Ectodermal cell (in vitro differentiated cells): ENCODE data around the gene ZNF827.
"Not testable (repeated sequence)": the region's sequence is repeated elsewhere in the genome, so short reads cannot be mapped to it uniquely, and the experiment has no call there.

Experiments
- H3K27ac ChIP-seq: 2 replicates; pipeline ENCODE4 v1.7.0; 2013; ENCODE audit warnings: mild to moderate bottlenecking, low read depth, low read length; ENCODE audit not compliant: insufficient read depth, poor library complexity, severe bottlenecking
- H3K27me3 ChIP-seq: 2 replicates; pipeline ENCODE4 v1.7.0; 2013; ENCODE audit warnings: mild to moderate bottlenecking, low read length; ENCODE audit not compliant: insufficient read depth, control insufficient read depth, poor library complexity, severe bottlenecking
- H3K36me3 ChIP-seq: one replicate; pipeline ENCODE4 v1.7.0; 2013; ENCODE audit warnings: low read length; ENCODE audit not compliant: control insufficient read depth, insufficient read depth
- H3K4me1 ChIP-seq: one replicate; pipeline ENCODE4 v1.7.0; 2013; ENCODE audit warnings: low read length; ENCODE audit not compliant: control insufficient read depth, insufficient read depth
- H3K4me3 ChIP-seq: 2 replicates; pipeline ENCODE4 v1.7.0; 2013; ENCODE audit warnings: low read depth, low read length, control low read depth; ENCODE audit not compliant: insufficient read depth
- H3K9me3 ChIP-seq: 2 replicates; pipeline ENCODE4 v1.7.0; 2013; ENCODE audit warnings: mild to moderate bottlenecking, low read length, moderate library complexity; ENCODE audit not compliant: control insufficient read depth
- WGBS, 2 experiments: methylation state at CpG; one replicate each; pipeline ENCODE4 v1.1.7; 2013; ENCODE audit warnings: missing lambda C conversion rate in 2 of 2; 5-methylcytosine and 5-hydroxymethylcytosine counted together

The ZNF827 gene

DNA sequence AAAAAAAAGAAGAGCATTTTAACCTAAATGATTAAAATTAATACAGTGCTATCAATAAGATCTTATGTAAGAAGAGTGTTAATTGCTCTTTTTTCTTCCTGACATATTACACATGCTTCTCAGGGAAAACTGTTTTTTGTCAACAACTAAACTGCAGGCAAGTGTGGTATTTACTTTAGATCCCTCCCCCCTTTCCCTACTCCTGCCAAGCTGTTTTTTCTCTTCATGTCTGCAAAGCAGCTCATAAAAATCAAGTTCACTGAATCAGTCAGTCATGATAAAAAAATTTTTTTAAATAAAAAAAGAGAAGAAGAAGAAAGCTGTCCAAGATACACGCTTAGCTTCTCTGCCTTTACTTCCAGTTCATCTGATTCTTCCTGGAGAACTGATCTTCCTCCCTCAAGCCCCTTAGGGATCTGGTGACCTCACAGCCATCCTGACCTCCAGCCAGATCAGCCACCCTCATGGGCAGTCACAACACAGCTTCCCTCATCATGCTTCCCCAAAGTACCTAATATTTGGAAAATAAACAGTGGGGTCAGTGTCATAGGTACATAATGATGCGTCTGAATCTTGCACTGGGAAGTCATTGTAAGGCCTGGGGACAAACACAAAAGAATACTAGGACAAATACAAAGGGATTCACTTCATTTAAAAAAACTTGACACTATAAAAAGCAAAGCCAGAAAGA lies 87.0 kb downstream of the ZNF827 start:
- Histone ChIP-seq H3K36me3 (no peaks in the 10 kb centered on the region), H3K27ac (no peak overlapping the region), H3K4me3 (no peak overlapping the region), H3K27me3 (no peaks in the 10 kb centered on the region), H3K9me3 (no peaks in the 10 kb centered on the region), H3K4me1 (no peaks in the 10 kb centered on the region)
- WGBS, 2 experiments = 86 to 94% methylated on average over 2 of the region's 2 CpGs

DNA sequence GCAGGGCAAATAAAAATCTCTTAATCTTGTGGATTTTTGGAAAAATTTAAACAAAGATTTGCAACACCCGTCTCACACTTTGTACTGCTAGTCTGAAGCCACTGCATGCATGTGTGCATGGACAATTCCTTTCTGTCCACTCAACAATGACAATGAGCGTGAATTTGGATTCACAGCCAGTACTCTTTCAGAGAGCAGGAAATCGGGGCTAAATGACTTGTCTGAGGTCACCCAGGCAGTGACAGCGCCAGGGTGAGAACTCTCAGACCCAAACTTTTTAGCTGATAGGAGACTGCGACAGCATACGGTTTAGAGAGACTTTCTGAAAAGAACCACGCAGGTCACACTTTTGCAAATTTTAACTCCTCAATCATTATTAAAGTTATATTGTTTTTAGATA lies 90.9 kb downstream of the ZNF827 start:
- Histone ChIP-seq H3K4me1 (no peaks in the 10 kb centered on the region), H3K4me3 (no peak overlapping the region), H3K27me3 (no peaks in the 10 kb centered on the region), H3K9me3 (no peaks in the 10 kb centered on the region), H3K27ac (no peak overlapping the region), H3K36me3 (no peaks in the 10 kb centered on the region)
- 93 to 95% methylated on average over 6 to 7 of the region's 7 CpGs for WGBS, 2 experiments

DNA sequence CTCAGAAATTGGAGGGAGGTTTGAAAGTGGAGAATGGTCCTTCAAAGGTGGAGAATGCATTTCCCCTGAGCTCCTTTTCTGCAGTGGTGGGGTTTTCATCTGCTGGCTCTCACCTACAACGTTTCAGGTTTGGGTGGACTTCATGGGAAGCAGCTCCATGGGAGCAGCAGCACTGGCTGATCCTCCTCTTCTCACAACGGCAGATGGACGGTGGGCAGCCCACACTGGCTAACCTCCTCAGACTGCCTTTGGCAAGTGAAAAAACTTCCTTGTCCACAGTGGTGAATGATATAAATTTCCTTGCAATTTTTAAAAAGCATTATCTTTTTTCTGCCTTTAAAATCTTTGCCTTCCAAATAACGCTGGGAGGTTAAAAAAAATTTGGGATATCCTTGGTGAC lies 93.5 kb downstream of the ZNF827 start:
- Histone ChIP-seq H3K36me3 (no peaks in the 10 kb centered on the region), H3K27me3 (no peaks in the 10 kb centered on the region), H3K9me3 (no peaks in the 10 kb centered on the region), H3K4me3 (no peak overlapping the region), H3K27ac (no peak overlapping the region), H3K4me1 (no peaks in the 10 kb centered on the region)
- 94 to 96% methylated on average over 3 to 4 of the region's 4 CpGs for WGBS, 2 experiments

DNA sequence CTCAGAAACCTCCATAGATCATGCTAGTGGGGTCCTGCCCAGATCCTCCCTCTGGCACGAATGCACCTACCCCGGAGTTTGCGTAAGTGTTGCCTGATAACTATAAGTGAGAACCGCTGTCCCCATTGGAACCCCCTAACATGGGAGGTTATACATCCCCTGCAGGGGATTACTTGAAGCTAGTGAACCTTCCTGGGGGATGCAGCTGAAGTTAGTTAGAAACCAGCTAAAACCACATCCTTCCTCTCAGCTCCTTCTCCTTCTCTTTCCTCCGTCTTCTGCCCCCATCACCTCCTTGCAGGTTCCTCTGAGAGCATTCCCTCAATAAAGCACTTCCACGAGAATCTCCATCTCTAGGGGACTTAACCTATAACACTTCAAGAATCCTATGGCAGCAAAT lies 95.0 kb downstream of the ZNF827 start:
- H3K27me3 ChIP-seq = no peaks in the 10 kb centered on the region
- no peaks in the 10 kb centered on the region for H3K36me3 ChIP-seq
- no peaks in the 10 kb centered on the region for H3K4me1 ChIP-seq
- no peak overlapping the region for H3K4me3 ChIP-seq
- WGBS, 2 experiments = 95% methylated on average over 6 of the region's 6 CpGs
- H3K9me3 ChIP-seq = no peaks in the 10 kb centered on the region
- H3K27ac ChIP-seq = no peak overlapping the region

DNA sequence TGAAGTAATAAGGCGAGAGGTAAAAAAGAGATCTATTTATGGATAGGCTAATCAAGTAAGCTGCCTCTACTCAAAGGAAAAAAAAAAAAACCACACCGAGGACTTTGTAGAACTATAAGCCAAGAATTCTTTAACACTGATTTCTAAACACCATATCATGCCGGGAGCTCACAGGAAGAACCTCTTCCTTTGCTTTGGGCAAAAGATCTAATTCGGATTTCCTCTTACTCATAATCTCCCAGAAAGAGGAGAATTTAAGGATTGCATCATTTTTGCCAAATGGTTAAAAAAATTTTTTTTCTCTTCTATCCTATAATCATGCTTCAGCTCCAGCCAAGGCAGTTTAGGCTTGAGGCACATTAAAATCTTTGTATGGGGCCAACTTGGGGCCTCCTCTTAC lies 95.5 kb downstream of the ZNF827 start:
- Histone ChIP-seq H3K4me3 (no peak overlapping the region), H3K36me3 (no peaks in the 10 kb centered on the region), H3K4me1 (no peaks in the 10 kb centered on the region), H3K27ac (no peak overlapping the region), H3K27me3 (no peaks in the 10 kb centered on the region), H3K9me3 (no peaks in the 10 kb centered on the region)
- 91 to 98% methylated on average over 2 to 4 of the region's 4 CpGs for WGBS, 2 experiments

DNA sequence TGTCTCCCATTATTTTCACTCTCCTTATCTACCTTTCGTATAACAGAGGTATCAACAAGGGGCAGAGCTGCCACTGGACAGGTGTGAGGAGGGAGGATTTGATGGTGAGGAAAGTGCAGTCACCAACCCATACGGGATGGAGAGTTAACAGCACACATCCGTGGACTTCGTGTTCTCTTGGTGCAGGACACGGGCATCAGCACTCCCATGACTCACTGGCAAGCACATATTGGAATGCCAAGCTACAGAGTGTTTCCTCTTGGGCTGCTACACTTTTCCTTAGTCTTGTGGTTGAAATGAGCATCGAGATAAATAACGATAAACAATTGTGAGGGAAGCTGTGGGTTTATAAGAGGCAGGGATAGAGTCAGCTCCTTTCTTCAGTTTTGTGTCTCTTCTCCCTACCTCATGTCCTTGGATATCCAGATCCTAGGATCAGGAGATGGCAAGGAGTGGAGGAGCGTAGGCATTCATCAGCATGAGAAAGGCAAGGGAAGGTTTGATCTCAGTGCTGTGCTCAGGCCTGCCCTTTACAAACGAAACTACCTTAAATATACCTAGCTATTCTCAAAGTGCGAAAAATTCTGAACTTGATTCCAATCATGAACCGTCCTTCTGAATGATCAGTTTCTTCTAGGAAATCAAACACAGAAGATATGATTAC lies 96.3 kb downstream of the ZNF827 start:
- H3K27ac ChIP-seq = no peak overlapping the region
- no peaks in the 10 kb centered on the region for H3K9me3 ChIP-seq
- no peaks in the 10 kb centered on the region for H3K27me3 ChIP-seq
- H3K4me1 ChIP-seq = no peaks in the 10 kb centered on the region
- H3K4me3 ChIP-seq = no peak overlapping the region
- WGBS, 2 experiments = 91% methylated on average over 11 of the region's 11 CpGs
- H3K36me3 ChIP-seq = no peaks in the 10 kb centered on the region

DNA sequence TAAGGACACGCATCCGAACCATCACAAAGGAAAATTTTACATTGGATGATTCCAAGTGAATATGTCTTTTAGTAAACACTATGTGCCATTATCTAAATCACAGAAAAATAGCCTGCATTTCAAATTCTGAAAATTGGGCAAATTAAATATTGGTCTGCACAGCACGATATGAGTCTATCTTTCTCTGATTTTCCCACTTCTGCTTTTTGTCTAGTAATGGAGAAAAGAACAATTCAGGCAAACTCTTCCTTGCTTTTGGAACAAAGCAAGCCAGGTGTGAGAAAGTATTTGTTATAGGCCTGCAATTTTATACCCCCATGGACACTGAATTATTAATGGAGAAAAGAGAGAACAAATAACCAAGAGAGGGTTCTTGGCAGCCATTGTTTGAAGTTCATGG lies 97.8 kb downstream of the ZNF827 start:
- Histone ChIP-seq H3K4me3 (no peak overlapping the region), H3K9me3 (no peaks in the 10 kb centered on the region), H3K4me1 (no peaks in the 10 kb centered on the region), H3K27ac (no peak overlapping the region), H3K27me3 (no peaks in the 10 kb centered on the region), H3K36me3 (no peaks in the 10 kb centered on the region)
- WGBS, 2 experiments = 90 to 100% methylated on average over 1 to 3 of the region's 3 CpGs

DNA sequence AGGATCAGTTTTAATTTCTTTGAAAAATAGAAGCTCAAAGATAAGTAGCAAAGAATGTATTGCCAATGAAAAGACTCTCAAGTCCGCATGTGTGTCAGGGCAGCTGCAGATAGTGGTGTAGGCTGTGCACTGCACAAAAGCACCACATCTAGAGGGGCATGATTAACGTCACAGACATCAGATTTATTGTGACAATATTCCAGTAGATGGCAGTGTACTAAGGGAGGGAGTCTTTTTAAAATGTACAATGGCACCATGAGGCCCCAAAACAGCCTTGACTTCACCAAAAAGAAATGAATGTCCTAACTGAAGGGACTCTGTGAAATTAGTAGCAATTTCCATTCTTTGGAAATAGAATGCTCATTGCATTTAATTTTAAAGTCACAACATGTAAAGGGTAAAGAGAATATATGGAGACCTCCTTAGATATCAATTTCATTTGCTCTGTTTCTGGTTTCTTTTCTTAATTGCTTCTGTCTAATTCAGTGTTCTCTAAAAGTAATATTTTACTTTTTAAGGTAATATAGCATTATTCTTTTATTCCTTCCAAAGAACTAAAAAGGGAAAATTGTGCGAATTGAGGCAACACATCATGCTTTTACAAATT lies 98.4 kb downstream of the ZNF827 start:
- H3K27me3 ChIP-seq = no peaks in the 10 kb centered on the region
- no peaks in the 10 kb centered on the region for H3K4me1 ChIP-seq
- no peak overlapping the region for H3K27ac ChIP-seq
- H3K36me3 ChIP-seq = no peaks in the 10 kb centered on the region
- H3K4me3 ChIP-seq = no peak overlapping the region
- H3K9me3 ChIP-seq = no peaks in the 10 kb centered on the region
- WGBS, 2 experiments = 68 to 85% methylated on average over 2 of the region's 3 CpGs

DNA sequence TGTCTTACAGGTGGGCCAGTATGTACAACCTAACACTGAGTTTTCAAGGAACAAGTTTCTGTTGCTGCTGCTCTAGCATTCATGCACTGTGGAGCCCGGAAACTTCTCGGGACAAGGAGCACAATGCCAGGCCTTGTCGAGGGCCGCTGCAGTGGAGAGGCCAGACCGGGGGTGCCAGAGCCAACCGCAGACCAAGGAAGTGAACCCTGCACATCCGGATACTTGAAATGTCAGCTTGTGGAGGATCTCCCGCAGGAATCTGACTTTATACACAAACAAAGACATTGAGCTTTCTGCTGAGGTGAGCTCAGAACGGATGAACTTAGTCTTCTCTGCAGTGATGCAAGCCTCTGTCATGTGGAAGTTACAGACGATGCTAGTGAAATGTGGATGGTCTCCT lies 99.5 kb downstream of the ZNF827 start:
- Histone ChIP-seq H3K4me3 (no peak overlapping the region), H3K4me1 (no peaks in the 10 kb centered on the region), H3K27ac (no peak overlapping the region), H3K9me3 (no peaks in the 10 kb centered on the region), H3K36me3 (no peaks in the 10 kb centered on the region), H3K27me3 (no peaks in the 10 kb centered on the region)
- 92 to 93% methylated on average over 10 of the region's 10 CpGs for WGBS, 2 experiments

DNA sequence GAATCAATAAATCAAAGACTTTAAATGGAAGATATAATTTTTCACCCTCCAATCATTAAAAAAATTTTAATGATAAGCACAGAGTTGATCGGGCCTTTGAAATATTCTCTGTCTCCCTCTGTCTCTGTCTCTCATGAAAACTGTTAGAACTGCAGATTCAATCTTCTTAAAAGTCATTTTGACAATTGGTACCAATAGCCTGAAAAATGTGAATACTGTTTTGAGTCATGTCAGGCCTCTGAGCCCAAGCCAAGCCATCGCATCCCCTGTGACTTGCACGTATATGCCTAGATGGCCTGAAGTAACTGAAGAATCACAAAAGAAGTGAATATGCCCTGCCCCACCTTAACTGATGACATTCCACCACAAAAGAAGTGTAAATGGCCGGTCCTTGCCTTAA lies 106.2 kb downstream of the ZNF827 start:
- WGBS, 2 experiments = 90 to 94% methylated on average over 4 of the region's 4 CpGs
- H3K9me3 ChIP-seq, H3K27me3 ChIP-seq, H3K4me1 ChIP-seq, H3K4me3 ChIP-seq, H3K36me3 ChIP-seq, H3K27ac ChIP-seq: not testable (repeated sequence)
